ENCODE data around the gene SHBG.

- TF ChIP-seq POLR2A (IDR thresholded peaks at IDR 0.05), result no peak
- no peak for TF ChIP-seq CTCF (IDR thresholded peaks at IDR 0.05)
These were observed 9.1 kb upstream of the SHBG start for GRCh38 chr17:7620835-7621234.

Measured in transverse colon (tissue), 3 donors.